Neural progenitor cell (in vitro differentiated cells): ENCODE measurements around the gene PTPN14. TPM values are rescaled to one million over a fixed set of nuclear protein-coding genes. Genes with fewer than 3 reads are reported as not detected.

Source experiments
- DNase-seq: peaks from one replicate; pipeline ENCODE4 v3.0.0-alpha.2; 2016; ENCODE audit warnings: low spot score
- H2AFZ ChIP-seq: fragments of 200-600 bp; sonication (generic); replicated peaks from 2 replicates; pipeline ENCODE4 v1.6.1; 2016; ENCODE audit warnings: antibody characterized with exemption
- H3F3A ChIP-seq: fragments of 200-600 bp; sonication (generic); 2 replicates; pipeline ENCODE4 v1.6.1; 2016; ENCODE audit warnings: antibody characterized with exemption, low read depth
- H3K27ac ChIP-seq: fragments of 200-600 bp; sonication (generic); 2 replicates; pipeline ENCODE4 v1.5.1; 2016; ENCODE audit warnings: mild to moderate bottlenecking
- H3K27me3 ChIP-seq: fragments of 200-600 bp; sonication (generic); 2 replicates; pipeline ENCODE4 v1.6.1; 2016; ENCODE audit warnings: mild to moderate bottlenecking, moderate library complexity
- H3K36me3 ChIP-seq: fragments of 200-600 bp; sonication (generic); 2 replicates; pipeline ENCODE4 v1.5.1; 2016
- H3K4me1 ChIP-seq: fragments of 200-600 bp; sonication (generic); 2 replicates; pipeline ENCODE4 v1.6.1; 2016; ENCODE audit warnings: mixed run types
- H3K4me2 ChIP-seq: fragments of 200-600 bp; sonication (generic); 2 replicates; pipeline ENCODE4 v1.6.1; 2016
- H3K4me3 ChIP-seq: fragments of 200-600 bp; sonication (generic); 2 replicates; pipeline ENCODE4 v1.5.1; 2016
- H3K79me2 ChIP-seq: fragments of 200-600 bp; sonication (generic); 2 replicates; pipeline ENCODE4 v1.6.1; 2016; ENCODE audit warnings: low read depth
- H3K9ac ChIP-seq: fragments of 200-600 bp; sonication (generic); 2 replicates; pipeline ENCODE4 v1.6.1; 2016
- H3K9me3 ChIP-seq: fragments of 200-600 bp; sonication (generic); 2 replicates; pipeline ENCODE4 v1.5.1; 2016; ENCODE audit warnings: low read depth
- H4K20me1 ChIP-seq: fragments of 200-600 bp; sonication (generic); 2 replicates; pipeline ENCODE4 v1.6.1; 2016; ENCODE audit warnings: low read depth
- H3K27ac Mint-ChIP-seq: 3 replicates; pipeline ENCODE4 v1.8.0; 2021; ENCODE audit warnings: mixed read lengths
- H3K27me3 Mint-ChIP-seq: 2 replicates; pipeline ENCODE4 v1.8.0; 2022; ENCODE audit warnings: low read depth, mild to moderate bottlenecking, inconsistent platforms, moderate library complexity, mixed read lengths; ENCODE audit not compliant: insufficient read depth
- H3K36me3 Mint-ChIP-seq: 3 replicates; pipeline ENCODE4 v1.8.0; 2021; ENCODE audit warnings: mixed read lengths
- H3K4me1 Mint-ChIP-seq: 3 replicates; pipeline ENCODE4 v1.8.0; 2021; ENCODE audit warnings: mixed read lengths
- H3K4me3 Mint-ChIP-seq: 3 replicates; pipeline ENCODE4 v1.8.0; 2021; ENCODE audit warnings: mild to moderate bottlenecking, moderate library complexity, mixed read lengths
- H3K9me3 Mint-ChIP-seq: 3 replicates; pipeline ENCODE4 v1.8.0; 2020; ENCODE audit warnings: mixed read lengths
- CTCF ChIP-seq: fragments of 200-600 bp; sonication (generic); IDR thresholded peaks from 2 replicates; pipeline ENCODE4 v1.5.1; 2017; ENCODE audit warnings: antibody characterized with exemption, mild to moderate bottlenecking
- EZH2 ChIP-seq: fragments of 200-600 bp; sonication (generic); IDR thresholded peaks from 2 replicates; pipeline ENCODE4 v1.6.1; 2017; ENCODE audit warnings: antibody characterized with exemption, mild to moderate bottlenecking, moderate library complexity
- EZH2phosphoT487 ChIP-seq: fragments of 200-600 bp; sonication (generic); IDR thresholded peaks from 2 replicates; pipeline ENCODE4 v1.6.1; 2017; ENCODE audit warnings: antibody characterized with exemption
- total RNA-seq: library from RNA; depleted of rRNA; stranded (reverse); fragments of >200 nt; gene quantifications from 2 replicates; pipeline ENCODE4 v1.2.3, GENCODE V29; 2015; ENCODE audit warnings: low replicate concordance

PTPN14 gene
- total RNA-seq, 1 donor from 2014 or later = 28.3 TPM

DNA sequence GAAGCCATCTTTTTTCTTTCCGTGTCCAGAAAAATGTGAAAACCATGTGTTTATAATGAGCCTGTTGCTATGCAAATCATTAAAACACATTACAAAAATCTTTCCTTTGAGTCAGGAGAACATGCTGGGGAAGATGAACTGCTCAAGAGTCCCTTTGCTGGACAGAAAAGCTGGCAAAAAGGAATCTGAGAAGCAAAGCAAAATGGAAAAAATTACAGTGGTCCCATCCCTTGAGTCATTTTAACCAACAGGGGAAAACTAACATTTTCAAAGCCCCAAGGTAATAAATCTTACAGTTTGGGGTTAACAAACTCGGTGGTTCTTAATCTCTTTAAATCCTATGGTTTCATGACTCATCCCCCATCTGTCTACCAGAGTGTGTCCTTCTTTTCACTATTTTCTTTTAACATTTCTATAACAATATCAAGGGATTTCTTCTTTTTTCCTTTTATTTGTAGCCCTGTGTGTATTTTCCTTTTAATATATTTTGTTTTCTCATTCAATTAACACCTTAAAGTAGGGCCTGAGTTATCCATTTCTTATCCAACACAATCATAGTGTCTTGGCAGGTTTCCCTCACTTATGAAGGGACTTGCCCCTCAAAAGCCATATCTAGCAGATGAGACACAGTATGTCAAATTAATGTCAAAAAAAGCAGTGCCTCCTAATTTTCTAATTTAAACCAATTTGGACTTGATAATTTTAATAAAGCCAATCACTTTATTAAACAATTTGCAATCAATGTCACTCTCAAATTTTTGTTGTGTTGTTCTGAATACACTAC is 105.4 kb downstream of the PTPN14 start:
- H3K27ac ChIP-seq = peak overlapping the region; percentile 33
- peaks cover 19% of the 10 kb centered on the region for H3K4me1 ChIP-seq
- H3K9me3 ChIP-seq = no peaks in the 10 kb centered on the region
- no peaks in the 10 kb centered on the region for H3K36me3 ChIP-seq
- H3K27me3 Mint-ChIP-seq = no peaks in the 10 kb centered on the region
- H3K27ac Mint-ChIP-seq = no peak overlapping the region
- H3K27me3 ChIP-seq = no peaks in the 10 kb centered on the region
- H3K79me2 ChIP-seq = no peaks in the 10 kb centered on the region
- TF ChIP-seq CTCF (no peak), EZH2 (no peak), EZH2phosphoT487 (no peak)
- peaks cover 13% of the 10 kb centered on the region for H3F3A ChIP-seq
- H3K4me3 ChIP-seq = no peak overlapping the region
- no peaks in the 10 kb centered on the region for H4K20me1 ChIP-seq
- peaks cover 3% of the 10 kb centered on the region for H3K9me3 Mint-ChIP-seq
- peaks cover 15% of the 10 kb centered on the region for H3K4me1 Mint-ChIP-seq
- H3K4me3 Mint-ChIP-seq = no peak overlapping the region
- H3K4me2 ChIP-seq = peak overlapping the region; percentile 66
- no peak overlapping the region for H2AFZ ChIP-seq
- no peak overlapping the region for H3K9ac ChIP-seq
- H3K36me3 Mint-ChIP-seq = peaks cover 12% of the 10 kb centered on the region
- DNase-seq = no peak

GRCh38 chr1:214445199-214445598 is 106.2 kb downstream of the PTPN14 start:
- H3K4me1 Mint-ChIP-seq = peaks cover 18% of the 10 kb centered on the region

GRCh38 chr1:214444182-214444939 is 107.0 kb downstream of the PTPN14 start:
- no peaks in the 10 kb centered on the region for H3K9me3 ChIP-seq
- no peak overlapping the region for H3K4me3 ChIP-seq
- Mint-ChIP-seq H3K36me3 (peaks cover 11% of the 10 kb centered on the region), H3K4me1 (peaks cover 23% of the 10 kb centered on the region), H3K27me3 (no peaks in the 10 kb centered on the region), H3K9me3 (peaks cover 3% of the 10 kb centered on the region), H3K27ac (no peak overlapping the region), H3K4me3 (no peak overlapping the region)
- no peaks in the 10 kb centered on the region for H4K20me1 ChIP-seq
- DNase-seq = no peak
- no peak overlapping the region for H3K4me2 ChIP-seq
- no peaks in the 10 kb centered on the region for H3K27me3 ChIP-seq
- TF ChIP-seq EZH2 (no peak), CTCF (no peak), EZH2phosphoT487 (no peak)
- no peak overlapping the region for H3K9ac ChIP-seq
- peaks cover 34% of the 10 kb centered on the region for H3K4me1 ChIP-seq
- H3K36me3 ChIP-seq = no peaks in the 10 kb centered on the region
- H2AFZ ChIP-seq = no peak overlapping the region
- H3K79me2 ChIP-seq = no peaks in the 10 kb centered on the region
- H3K27ac ChIP-seq = no peak overlapping the region
- H3F3A ChIP-seq = peaks cover 27% of the 10 kb centered on the region

More at GRCh38 chr1:214445199-214445598, 106.2 kb downstream of the PTPN14 start:
- DNase-seq = no peak
- no peak overlapping the region for H3K4me2 ChIP-seq
- H3K4me3 ChIP-seq = no peak overlapping the region
- peaks cover 26% of the 10 kb centered on the region for H3K4me1 ChIP-seq
- H3K79me2 ChIP-seq = no peaks in the 10 kb centered on the region
- H3K36me3 ChIP-seq = no peaks in the 10 kb centered on the region
- H3K9ac ChIP-seq = no peak overlapping the region
- H3F3A ChIP-seq = peaks cover 18% of the 10 kb centered on the region
- H2AFZ ChIP-seq = no peak overlapping the region
- Mint-ChIP-seq H3K27ac (no peak overlapping the region), H3K36me3 (peaks cover 12% of the 10 kb centered on the region), H3K4me3 (no peak overlapping the region), H3K9me3 (peaks cover 3% of the 10 kb centered on the region), H3K27me3 (no peaks in the 10 kb centered on the region)
- H3K27ac ChIP-seq = no peak overlapping the region
- no peaks in the 10 kb centered on the region for H3K9me3 ChIP-seq
- TF ChIP-seq CTCF (no peak), EZH2 (no peak), EZH2phosphoT487 (no peak)
- no peaks in the 10 kb centered on the region for H4K20me1 ChIP-seq
- H3K27me3 ChIP-seq = no peaks in the 10 kb centered on the region
